ENCODE results near the gene ADH1A.
"Not testable (repeated sequence)": the region's sequence is repeated elsewhere in the genome, so short reads cannot be mapped to it uniquely, and the experiment has no call there.

Gene ADH1A

GRCh38 chr4:99252746-99253145 is 38.0 kb downstream of the ADH1A start:
- TF ChIP-seq, protein P1, sequence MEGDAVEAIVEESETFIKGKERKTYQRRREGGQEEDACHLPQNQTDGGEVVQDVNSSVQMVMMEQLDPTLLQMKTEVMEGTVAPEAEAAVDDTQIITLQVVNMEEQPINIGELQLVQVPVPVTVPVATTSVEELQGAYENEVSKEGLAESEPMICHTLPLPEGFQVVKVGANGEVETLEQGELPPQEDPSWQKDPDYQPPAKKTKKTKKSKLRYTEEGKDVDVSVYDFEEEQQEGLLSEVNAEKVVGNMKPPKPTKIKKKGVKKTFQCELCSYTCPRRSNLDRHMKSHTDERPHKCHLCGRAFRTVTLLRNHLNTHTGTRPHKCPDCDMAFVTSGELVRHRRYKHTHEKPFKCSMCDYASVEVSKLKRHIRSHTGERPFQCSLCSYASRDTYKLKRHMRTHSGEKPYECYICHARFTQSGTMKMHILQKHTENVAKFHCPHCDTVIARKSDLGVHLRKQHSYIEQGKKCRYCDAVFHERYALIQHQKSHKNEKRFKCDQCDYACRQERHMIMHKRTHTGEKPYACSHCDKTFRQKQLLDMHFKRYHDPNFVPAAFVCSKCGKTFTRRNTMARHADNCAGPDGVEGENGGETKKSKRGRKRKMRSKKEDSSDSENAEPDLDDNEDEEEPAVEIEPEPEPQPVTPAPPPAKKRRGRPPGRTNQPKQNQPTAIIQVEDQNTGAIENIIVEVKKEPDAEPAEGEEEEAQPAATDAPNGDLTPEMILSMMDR (IDR thresholded peaks at IDR 0.05; ENCODE audit: borderline replicate concordance, insufficient read depth, low read depth, low read length) = no peak

DNA sequence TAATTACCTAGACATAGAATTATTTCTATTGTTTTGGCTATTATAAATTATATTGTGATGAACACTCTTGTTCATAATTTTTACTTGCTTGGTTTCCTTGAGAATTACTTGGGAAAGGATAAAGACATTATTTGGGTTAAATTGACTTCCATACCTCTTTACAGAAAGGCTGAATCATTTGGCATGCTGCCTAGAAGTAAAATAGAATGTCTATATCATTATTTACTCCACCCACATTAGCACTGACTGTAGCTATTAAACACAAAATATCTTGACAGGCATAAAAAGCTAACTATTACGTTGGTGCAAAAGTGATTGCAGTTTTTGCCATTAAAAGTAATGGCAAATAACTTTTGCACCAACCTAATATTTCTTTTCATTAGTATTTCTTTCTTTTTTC is 42.1 kb downstream of the ADH1A start:
- TF ChIP-seq, protein P1 (IDR thresholded peaks at IDR 0.05; ENCODE audit: borderline replicate concordance, insufficient read depth, low read depth, low read length) = no peak
- H3K4me3 ChIP-seq (ENCODE audit: low read depth, low read length) = no peak overlapping the region

More at GRCh38 chr4:99252746-99253145, 38.0 kb downstream of the ADH1A start:
- H3K4me3 ChIP-seq (ENCODE audit: low read depth, low read length) = no peak overlapping the region

DNA sequence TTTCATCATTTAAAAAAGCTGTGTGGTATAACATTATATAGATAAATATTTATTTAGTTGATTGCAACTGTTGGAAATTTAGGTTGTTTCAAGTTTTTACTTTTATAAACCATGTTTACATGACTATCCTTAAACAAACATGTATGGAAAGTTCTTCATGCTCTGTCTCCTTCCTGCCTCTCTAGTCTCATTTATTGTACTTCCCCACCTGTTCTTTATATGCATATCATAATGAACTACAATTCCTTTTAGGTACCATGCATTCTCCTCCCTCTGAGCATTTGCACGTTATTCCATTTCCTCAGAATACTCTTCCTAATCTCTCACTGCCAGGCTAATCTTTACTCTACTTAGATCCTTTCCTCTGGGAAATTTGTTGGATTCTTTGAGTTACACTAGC is 54.8 kb downstream of the ADH1A start:
- no peak overlapping the region for H3K4me3 ChIP-seq (ENCODE audit: low read depth, low read length)
- TF ChIP-seq, protein P1 (IDR thresholded peaks at IDR 0.05; ENCODE audit: borderline replicate concordance, insufficient read depth, low read depth, low read length) = no peak

- TF ChIP-seq, protein P1 (IDR thresholded peaks at IDR 0.05; ENCODE audit: borderline replicate concordance, insufficient read depth, low read depth, low read length) = no peak
- no peak overlapping the region for H3K4me3 ChIP-seq (ENCODE audit: low read depth, low read length)
These were observed 56.3 kb downstream of the ADH1A start for GRCh38 chr4:99234331-99235010.

DNA sequence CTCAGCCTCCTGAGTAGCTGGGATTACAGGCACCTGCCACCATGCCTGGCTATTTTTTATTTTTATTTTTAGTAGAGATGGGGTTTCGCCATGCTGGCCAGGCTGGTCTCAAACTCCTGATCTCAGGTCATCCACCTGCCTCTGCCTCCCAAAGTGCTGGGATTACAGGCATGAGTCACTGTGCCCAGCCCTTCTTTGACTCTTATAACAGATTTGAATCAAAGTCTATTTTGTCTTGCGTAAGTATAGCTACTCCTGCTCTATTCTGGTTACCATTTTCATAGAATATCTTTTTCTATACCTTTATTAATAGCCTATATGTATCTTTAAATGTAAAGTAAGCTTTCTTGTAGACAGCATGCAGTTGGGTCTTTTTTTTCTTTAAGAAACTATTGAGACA is 57.4 kb downstream of the ADH1A start:
- not testable (repeated sequence) for H3K4me3 ChIP-seq (ENCODE audit: low read depth, low read length)

- not testable (repeated sequence) for H3K4me3 ChIP-seq (ENCODE audit: low read depth, low read length)
These were observed 62.1 kb downstream of the ADH1A start for GRCh38 chr4:99228706-99229105.

DNA sequence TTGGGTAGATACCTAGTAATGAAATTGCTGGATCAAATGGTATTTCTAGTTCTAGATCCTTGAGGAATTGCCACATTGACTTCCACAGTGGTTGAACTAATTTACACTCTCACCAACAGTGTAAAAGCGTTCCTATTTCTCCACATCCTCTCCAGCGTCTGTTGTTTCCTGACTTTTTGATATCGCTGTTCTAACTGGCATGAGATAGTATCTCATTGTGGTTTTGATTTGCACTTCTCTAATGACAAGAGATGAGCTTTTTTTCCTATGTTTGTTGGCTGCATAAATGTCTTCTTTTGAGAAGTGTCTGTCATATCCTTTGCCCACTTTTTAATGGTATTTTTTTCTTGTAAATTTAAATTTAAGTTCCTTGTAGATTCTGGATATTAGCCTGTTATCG is 63.1 kb downstream of the ADH1A start:
- H3K4me3 ChIP-seq (ENCODE audit: low read depth, low read length) = not testable (repeated sequence)
